ENCODE results near the gene MCUR1. TPM values are rescaled to one million over a fixed set of nuclear protein-coding genes. Genes with fewer than 3 reads are reported as not detected.
"Not testable (repeated sequence)": the region's sequence is repeated elsewhere in the genome, so short reads cannot be mapped to it uniquely, and the experiment has no call there.

Gene MCUR1
- total and polyA plus RNA-seq, 2 of the 13 experiments (the other 11 are each of a cell fraction or from before 2014, with no cell fraction given): 8.0 to 29.6 TPM

DNA sequence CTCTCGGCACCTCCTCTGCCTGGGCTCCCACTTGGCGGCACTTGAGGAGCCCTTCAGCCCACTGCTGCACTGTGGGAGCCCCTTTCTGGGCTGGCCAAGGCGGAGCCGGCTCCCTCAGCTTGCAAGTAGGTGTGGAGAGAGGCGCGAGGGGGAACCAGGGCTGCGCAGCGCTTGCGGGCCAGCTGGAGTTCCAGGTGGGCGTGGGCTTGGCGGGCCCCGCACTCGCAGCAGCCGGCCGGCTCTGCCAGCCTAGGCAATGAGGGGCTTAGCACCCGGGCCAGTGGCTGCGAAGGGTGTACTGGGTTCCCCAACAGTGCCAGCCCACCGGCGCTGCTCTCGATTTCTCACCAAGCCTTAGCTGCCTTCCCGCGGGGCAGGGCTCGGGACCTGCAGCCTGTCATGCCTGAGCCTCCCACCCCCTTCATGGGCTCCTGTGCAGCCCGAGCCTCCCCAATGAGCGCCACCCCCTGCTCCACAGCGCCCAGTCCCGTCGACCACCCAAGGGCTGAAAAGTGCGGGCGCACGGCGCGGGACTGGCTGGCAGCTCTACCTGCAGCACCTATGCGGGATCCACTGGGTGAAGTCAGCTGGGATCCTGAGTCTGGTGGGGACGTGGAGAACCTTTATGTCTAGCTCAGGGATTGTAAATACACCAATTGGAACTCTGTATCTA lies 41.9 kb downstream of the MCUR1 start:
- H4K20me1 ChIP-seq (ENCODE audit: insufficient read depth, low read length); DNase-seq (ENCODE audit: low spot score); H2AFZ ChIP-seq (ENCODE audit: low read length); H3K4me3 ChIP-seq (replicated peaks in 1 of 3; ENCODE audit: insufficient read depth in 1 of 3, low read depth in 2 of 3, low read length in 3 of 3); H3K9me3 ChIP-seq (ENCODE audit: low read length); H3K4me2 ChIP-seq (ENCODE audit: low read depth, low read length); in situ Hi-C loops (cut with HindIII; ENCODE audit: extremely low pct_ligation_motif_present, low pct_unique_long_range_greater_than_20kb); FAIRE-seq; H3K79me2 ChIP-seq (ENCODE audit: insufficient read depth, low read length); ATAC-seq; intact Hi-C loops (cut with micrococcal nuclease; ENCODE audit: unreplicated experiment); H3K4me1 ChIP-seq (ENCODE audit: insufficient read depth, low read length); CTCF ChIA-PET (ENCODE audit: low intra/inter-chr PET ratio, low total read pairs); BruUV-seq (replicated peaks); H3K27ac ChIP-seq (ENCODE audit: extremely low read length, insufficient read depth, low read length); H3K27me3 ChIP-seq (ENCODE audit: control insufficient read depth in 1 of 2, insufficient read depth in 2 of 2, low read length in 2 of 2); H3K9ac ChIP-seq (ENCODE audit: insufficient read depth, low read depth, low read length); H3K36me3 ChIP-seq (replicated peaks in 1 of 2; ENCODE audit: control insufficient read depth in 1 of 2, insufficient read depth in 2 of 2, low read length in 2 of 2); POLR2A ChIA-PET: not testable (repeated sequence)
- WGBS (ENCODE audit: low lambda C conversion rate): 92% methylated on average over 34 of the region's 35 CpGs

DNA sequence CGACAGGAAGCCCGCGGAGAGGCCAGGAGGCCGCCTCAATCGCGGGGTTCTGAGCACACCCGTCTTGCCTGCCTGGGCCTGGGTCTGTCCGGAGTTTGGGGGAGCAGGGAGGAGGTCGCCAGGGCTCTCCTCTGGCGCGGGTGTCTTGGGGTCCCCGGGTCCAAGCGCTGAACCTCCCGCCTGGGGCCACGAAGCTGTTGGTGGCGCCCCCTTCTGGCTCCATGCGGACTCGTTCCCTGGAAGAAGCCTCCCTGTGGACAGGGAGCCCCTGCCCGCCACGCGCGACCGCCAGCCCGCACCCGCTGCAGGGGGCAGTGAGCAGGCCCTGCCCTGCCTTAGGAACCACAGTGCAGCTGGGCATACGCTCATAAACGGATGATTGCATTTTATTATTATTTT lies 44.7 kb downstream of the MCUR1 start:
- Histone ChIP-seq H3K4me2 (ENCODE audit: low read depth, low read length) (no peak overlapping the region), H3K27ac (ENCODE audit: extremely low read length, insufficient read depth, low read length) (no peak overlapping the region), H3K9me3 (ENCODE audit: low read length) (no peaks in the 10 kb centered on the region), H3K4me3 (replicated peaks in 1 of 3; ENCODE audit: insufficient read depth in 1 of 3, low read depth in 2 of 3, low read length in 3 of 3) (no peak overlapping the region), H3K9ac (ENCODE audit: insufficient read depth, low read depth, low read length) (no peak overlapping the region), H3K36me3 (replicated peaks in 1 of 2; ENCODE audit: control insufficient read depth in 1 of 2, insufficient read depth in 2 of 2, low read length in 2 of 2) (no peaks in the 10 kb centered on the region), H3K27me3 (ENCODE audit: control insufficient read depth in 1 of 2, insufficient read depth in 2 of 2, low read length in 2 of 2) (0 out of 5 replicates have a peak, but pooled peaks cover 0 to 4% of the 10 kb centered on the region in 2 experiments), H3K4me1 (ENCODE audit: insufficient read depth, low read length) (0 out of 2 replicates have a peak, but pooled peaks cover 7% of the 10 kb centered on the region), H4K20me1 (ENCODE audit: insufficient read depth, low read length) (no peaks in the 10 kb centered on the region), H3K79me2 (ENCODE audit: insufficient read depth, low read length) (no peaks in the 10 kb centered on the region), H2AFZ (ENCODE audit: low read length) (no peak overlapping the region)
- CTCF ChIA-PET (ENCODE audit: low intra/inter-chr PET ratio, low total read pairs): no interaction called here
- WGBS (ENCODE audit: low lambda C conversion rate): 97% methylated on average over 18 of the region's 27 CpGs
- POLR2A ChIA-PET: no interaction called here
- intact Hi-C loops (cut with micrococcal nuclease; ENCODE audit: unreplicated experiment) (no loop called here), in situ Hi-C loops (cut with HindIII; ENCODE audit: extremely low pct_ligation_motif_present, low pct_unique_long_range_greater_than_20kb) (no loop called here)
- no peak for DNase-seq (ENCODE audit: low spot score)
- ATAC-seq: peak; percentile 18; the same call in 2 of the 3 replicates
- TF ChIP-seq, protein P1, sequence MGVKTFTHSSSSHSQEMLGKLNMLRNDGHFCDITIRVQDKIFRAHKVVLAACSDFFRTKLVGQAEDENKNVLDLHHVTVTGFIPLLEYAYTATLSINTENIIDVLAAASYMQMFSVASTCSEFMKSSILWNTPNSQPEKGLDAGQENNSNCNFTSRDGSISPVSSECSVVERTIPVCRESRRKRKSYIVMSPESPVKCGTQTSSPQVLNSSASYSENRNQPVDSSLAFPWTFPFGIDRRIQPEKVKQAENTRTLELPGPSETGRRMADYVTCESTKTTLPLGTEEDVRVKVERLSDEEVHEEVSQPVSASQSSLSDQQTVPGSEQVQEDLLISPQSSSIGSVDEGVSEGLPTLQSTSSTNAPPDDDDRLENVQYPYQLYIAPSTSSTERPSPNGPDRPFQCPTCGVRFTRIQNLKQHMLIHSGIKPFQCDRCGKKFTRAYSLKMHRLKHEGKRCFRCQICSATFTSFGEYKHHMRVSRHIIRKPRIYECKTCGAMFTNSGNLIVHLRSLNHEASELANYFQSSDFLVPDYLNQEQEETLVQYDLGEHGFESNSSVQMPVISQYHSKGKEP (CRISPR knock-in tag; IDR thresholded peaks at IDR 0.05): no peak
- TF ChIP-seq SATB2 (CRISPR knock-in tag; IDR thresholded peaks at IDR 0.05): no peak
- peak; percentile 24 for TF ChIP-seq AGO2 (optimal IDR thresholded peaks at IDR 0.05; ENCODE audit: low read depth, low read length)
- TF ChIP-seq, protein P2, sequence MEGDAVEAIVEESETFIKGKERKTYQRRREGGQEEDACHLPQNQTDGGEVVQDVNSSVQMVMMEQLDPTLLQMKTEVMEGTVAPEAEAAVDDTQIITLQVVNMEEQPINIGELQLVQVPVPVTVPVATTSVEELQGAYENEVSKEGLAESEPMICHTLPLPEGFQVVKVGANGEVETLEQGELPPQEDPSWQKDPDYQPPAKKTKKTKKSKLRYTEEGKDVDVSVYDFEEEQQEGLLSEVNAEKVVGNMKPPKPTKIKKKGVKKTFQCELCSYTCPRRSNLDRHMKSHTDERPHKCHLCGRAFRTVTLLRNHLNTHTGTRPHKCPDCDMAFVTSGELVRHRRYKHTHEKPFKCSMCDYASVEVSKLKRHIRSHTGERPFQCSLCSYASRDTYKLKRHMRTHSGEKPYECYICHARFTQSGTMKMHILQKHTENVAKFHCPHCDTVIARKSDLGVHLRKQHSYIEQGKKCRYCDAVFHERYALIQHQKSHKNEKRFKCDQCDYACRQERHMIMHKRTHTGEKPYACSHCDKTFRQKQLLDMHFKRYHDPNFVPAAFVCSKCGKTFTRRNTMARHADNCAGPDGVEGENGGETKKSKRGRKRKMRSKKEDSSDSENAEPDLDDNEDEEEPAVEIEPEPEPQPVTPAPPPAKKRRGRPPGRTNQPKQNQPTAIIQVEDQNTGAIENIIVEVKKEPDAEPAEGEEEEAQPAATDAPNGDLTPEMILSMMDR (CRISPR knock-in tag; IDR thresholded peaks at IDR 0.05): peak; percentile 57
- TF ChIP-seq POGZ (CRISPR knock-in tag; IDR thresholded peaks at IDR 0.05): 0 out of 2 replicates have a peak, but pooled peaks have one; percentile 17
- TF ChIP-seq ZMYM3 (CRISPR knock-in tag; IDR thresholded peaks at IDR 0.05): no peak
- TF ChIP-seq, protein P3, sequence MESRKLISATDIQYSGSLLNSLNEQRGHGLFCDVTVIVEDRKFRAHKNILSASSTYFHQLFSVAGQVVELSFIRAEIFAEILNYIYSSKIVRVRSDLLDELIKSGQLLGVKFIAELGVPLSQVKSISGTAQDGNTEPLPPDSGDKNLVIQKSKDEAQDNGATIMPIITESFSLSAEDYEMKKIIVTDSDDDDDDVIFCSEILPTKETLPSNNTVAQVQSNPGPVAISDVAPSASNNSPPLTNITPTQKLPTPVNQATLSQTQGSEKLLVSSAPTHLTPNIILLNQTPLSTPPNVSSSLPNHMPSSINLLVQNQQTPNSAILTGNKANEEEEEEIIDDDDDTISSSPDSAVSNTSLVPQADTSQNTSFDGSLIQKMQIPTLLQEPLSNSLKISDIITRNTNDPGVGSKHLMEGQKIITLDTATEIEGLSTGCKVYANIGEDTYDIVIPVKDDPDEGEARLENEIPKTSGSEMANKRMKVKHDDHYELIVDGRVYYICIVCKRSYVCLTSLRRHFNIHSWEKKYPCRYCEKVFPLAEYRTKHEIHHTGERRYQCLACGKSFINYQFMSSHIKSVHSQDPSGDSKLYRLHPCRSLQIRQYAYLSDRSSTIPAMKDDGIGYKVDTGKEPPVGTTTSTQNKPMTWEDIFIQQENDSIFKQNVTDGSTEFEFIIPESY (CRISPR knock-in tag; IDR thresholded peaks at IDR 0.05): peak; percentile 99
- no peak for FAIRE-seq
- BruUV-seq (replicated peaks): no TSS peak

Measured in HepG2 (cell line).